SK-N-SH (cell line): ENCODE measurements around the gene PFKL. TPM values are rescaled to one million over a fixed set of nuclear protein-coding genes. Genes with fewer than 3 reads are reported as not detected.

Source experiments
- CTCF ChIA-PET: fragments of 300-600, 350-600 bp; formaldehyde crosslinking; extraction: SDS; loops from one replicate; lab custom pipeline; 2021; lab: Yijun Ruan, JAX
- POLR2A ChIA-PET: fragments of 350-600 bp; sonication (Branson Sonifier 250); formaldehyde crosslinking; extraction: SDS; loops from one replicate; lab custom pipeline; 2020; ENCODE audit warnings: antibody characterized with exemption, inconsistent platforms; lab: Yijun Ruan, JAX
- DNase-seq: peaks from one replicate; pipeline ENCODE4 v3.0.0; 2012
- H2AFZ ChIP-seq: fragments of 200-600 bp; sonication (generic); 2 replicates; pipeline ENCODE4 v1.8.1; 2016; ENCODE audit warnings: antibody characterized with exemption, mild to moderate bottlenecking, low read depth
- H3F3A ChIP-seq: fragments of 200-600 bp; sonication (generic); replicated peaks from 2 replicates; pipeline ENCODE3; 2016; ENCODE audit warnings: antibody characterized with exemption, mild to moderate bottlenecking; ENCODE audit not compliant: insufficient read depth
- H3K27ac ChIP-seq, 2 experiments: fragments of 200-500 bp in 1 of 2; fragments of 200-600 bp in 1 of 2; sonication (Bioruptor generic) in 1 of 2; sonication (generic), shearing (Covaris generic) in 1 of 2; 2 replicates each; pipeline versions ENCODE4 v1.5.1 to v1.6.1; 2014 to 2016; ENCODE audit warnings: low read depth in 2 of 2, inconsistent platforms in 1 of 2, low read length in 1 of 2, mild to moderate bottlenecking in 1 of 2, mixed read lengths in 1 of 2
- H3K27me3 ChIP-seq: fragments of 200-600 bp; sonication (generic), shearing (Covaris generic); 2 replicates; pipeline ENCODE4 v1.6.1; 2016; ENCODE audit warnings: mixed run types; ENCODE audit not compliant: insufficient read depth
- H3K36me3 ChIP-seq, 2 experiments: fragments of 200-500 bp in 1 of 2; fragments of 200-600 bp in 1 of 2; sonication (Bioruptor generic) in 1 of 2; sonication (generic) in 1 of 2; replicated peaks in 1 of 2; 2 replicates each; pipeline versions ENCODE3 to v1.5.1; 2014 to 2016; ENCODE audit warnings: low read length in 1 of 2, mild to moderate bottlenecking in 1 of 2; ENCODE audit not compliant: insufficient read depth in 2 of 2, control insufficient read depth in 1 of 2
- H3K4me1 ChIP-seq, 2 experiments: fragments of 200-500 bp in 1 of 2; fragments of 200-600 bp in 1 of 2; sonication (Bioruptor generic) in 1 of 2; sonication (generic), shearing (Covaris generic) in 1 of 2; 2 replicates each; pipeline versions ENCODE4 v1.5.1 to v1.6.1; 2014 to 2016; ENCODE audit warnings: low read depth in 1 of 2, low read length in 1 of 2, mixed run types in 1 of 2; ENCODE audit not compliant: insufficient read depth in 2 of 2, control insufficient read depth in 1 of 2
- H3K4me2 ChIP-seq: fragments of 200-600 bp; sonication (generic), shearing (Covaris generic); 2 replicates; pipeline ENCODE4 v1.6.1; 2017; ENCODE audit warnings: mixed run types
- H3K4me3 ChIP-seq, 2 experiments: fragments of 200-500 bp in 1 of 2; fragments of 200-600 bp in 1 of 2; sonication (Bioruptor generic) in 1 of 2; sonication (generic), shearing (Covaris generic) in 1 of 2; 2 replicates each; pipeline versions ENCODE4 v1.5.1 to v1.8.1; 2014 to 2016; ENCODE audit warnings: low read depth in 2 of 2, inconsistent platforms in 1 of 2, low read length in 1 of 2, mild to moderate bottlenecking in 1 of 2, mixed read lengths in 1 of 2, moderate library complexity in 1 of 2
- H3K79me2 ChIP-seq: fragments of 200-600 bp; sonication (generic); 2 replicates; pipeline ENCODE4 v1.8.1; 2017; ENCODE audit warnings: mild to moderate bottlenecking; ENCODE audit not compliant: insufficient read depth
- H3K9ac ChIP-seq: fragments of 200-600 bp; sonication (generic); 2 replicates; pipeline ENCODE4 v1.6.1; 2017; ENCODE audit warnings: mixed run types
- H3K9me2 ChIP-seq: fragments of 200-600 bp; sonication (generic); 2 replicates; pipeline ENCODE4 v1.6.1; 2017; ENCODE audit warnings: mixed run types
- H3K9me3 ChIP-seq: fragments of 200-600 bp; sonication (generic); 2 replicates; pipeline ENCODE4 v1.6.1; 2017; ENCODE audit warnings: mixed run types, mild to moderate bottlenecking, moderate library complexity
- H4K20me1 ChIP-seq: fragments of 200-600 bp; sonication (generic); 2 replicates; pipeline ENCODE4 v1.6.1; 2017; ENCODE audit warnings: mild to moderate bottlenecking, mixed run types; ENCODE audit not compliant: insufficient read depth
- CHD2 ChIP-seq: fragments of 150-350 bp; IDR thresholded peaks from 2 replicates; pipeline ENCODE4 v1.6.1; 2018; ENCODE audit warnings: low read length; ENCODE audit not compliant: partially characterized antibody
- CTCF ChIP-seq: fragments of 200-600 bp; sonication (generic); IDR thresholded peaks from 2 replicates; pipeline ENCODE4 v1.6.1; 2017; ENCODE audit warnings: antibody characterized with exemption, mild to moderate bottlenecking, moderate library complexity
- FOSL2 ChIP-seq: IDR thresholded peaks from 2 replicates; pipeline ENCODE4 v1.4.0; 2012; ENCODE audit warnings: low read depth, mild to moderate bottlenecking, moderate library complexity, borderline replicate concordance
- FOXJ3 ChIP-seq: sonication (generic); formaldehyde crosslinking; IDR thresholded peaks from 2 replicates; pipeline ENCODE4 v1.5.1; 2020; ENCODE audit warnings: mild to moderate bottlenecking, missing genetic modification reagents
- FOXM1 ChIP-seq: IDR thresholded peaks from 2 replicates; pipeline ENCODE4 v1.4.0; 2012; ENCODE audit warnings: low read depth, mild to moderate bottlenecking
- GABPA ChIP-seq: IDR thresholded peaks from 2 replicates; pipeline ENCODE4 v1.4.0; 2012; ENCODE audit warnings: low read depth, mild to moderate bottlenecking
- MEF2A ChIP-seq: IDR thresholded peaks from 2 replicates; pipeline ENCODE4 v1.4.0; 2012; ENCODE audit warnings: low read depth, borderline replicate concordance
- NRF1 ChIP-seq: IDR thresholded peaks from 2 replicates; pipeline ENCODE4 v1.6.1; 2012; ENCODE audit warnings: low read depth, mild to moderate bottlenecking, low read length
- PBX3 ChIP-seq: IDR thresholded peaks from 2 replicates; pipeline ENCODE4; 2012
- RCOR1 ChIP-seq: fragments of 150-350 bp; IDR thresholded peaks from 2 replicates; pipeline ENCODE4 v1.6.1; 2017; ENCODE audit warnings: antibody characterized with exemption, low read length
- SMC3 ChIP-seq: IDR thresholded peaks from 2 replicates; pipeline ENCODE4 v1.6.1; 2012; ENCODE audit warnings: low read depth, low read length, improper control_type of control experiment
- TEAD4 ChIP-seq: IDR thresholded peaks from 2 replicates; pipeline ENCODE4 v1.4.0; 2012; ENCODE audit warnings: mild to moderate bottlenecking, borderline replicate concordance; ENCODE audit not compliant: insufficient read depth
- YY1 ChIP-seq: IDR thresholded peaks from 2 replicates; pipeline ENCODE4 v1.4.0; 2012; ENCODE audit warnings: low read depth, mild to moderate bottlenecking
- ZBTB33 ChIP-seq: IDR thresholded peaks from 2 replicates; pipeline ENCODE4 v1.4.0; 2012; ENCODE audit warnings: low read depth, borderline replicate concordance
- WGBS: methylation state at CpG from one replicate; pipeline ENCODE4 v1.1.6; 2017; ENCODE audit warnings: low lambda C conversion rate; 5-methylcytosine and 5-hydroxymethylcytosine counted together
- polyA plus RNA-seq, 3 experiments: library from polyadenylated mRNA; depleted of rRNA; stranded (reverse); fragments of >200 nt; gene quantifications; 2 replicates each; pipeline ENCODE4 v1.2.3, GENCODE V29; 2012

Gene PFKL
- polyA plus RNA-seq, 1 of the 3 experiments (the other 2 are of a cell fraction), result 118 TPM

DNA sequence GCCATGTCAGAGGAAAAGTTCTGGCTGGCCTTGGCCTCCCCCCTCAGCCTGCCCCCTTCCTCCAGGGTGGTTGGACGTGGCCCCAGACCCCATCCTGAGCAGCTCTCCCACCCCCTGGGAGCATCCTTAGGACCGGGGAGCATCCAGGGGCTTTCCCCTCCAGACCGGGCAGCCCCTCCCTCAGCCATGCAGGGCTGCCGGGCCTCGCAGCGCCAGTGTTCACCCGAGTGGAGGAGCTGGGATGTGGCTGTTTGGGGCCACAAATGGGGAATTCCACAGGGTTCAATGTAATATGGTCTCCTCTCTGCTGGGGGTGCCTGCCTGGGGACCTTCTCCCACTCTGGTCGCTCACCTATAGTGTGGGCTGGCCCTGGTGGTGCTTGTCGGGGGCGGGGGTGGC lies 4.2 kb upstream of the PFKL start:
- no peaks in the 10 kb centered on the region for H3K9me2 ChIP-seq
- TF ChIP-seq PBX3 (no peak), FOSL2 (no peak), SMC3 (no peak), ZBTB33 (no peak), FOXJ3 (no peak), GABPA (no peak), FOXM1 (no peak), TEAD4 (no peak), RCOR1 (no peak), CTCF (no peak), NRF1 (no peak), CHD2 (no peak), YY1 (no peak), MEF2A (no peak)
- peaks cover 3 to 8% of the 10 kb centered on the region in 2 experiments; a peak in 1 of 4 replicates for H3K4me1 ChIP-seq
- no peak overlapping the region for H3K4me2 ChIP-seq
- POLR2A ChIA-PET, result no interaction called here
- no peaks in the 10 kb centered on the region for H3K27me3 ChIP-seq
- no peak overlapping the region for H3K27ac ChIP-seq
- no peak overlapping the region for H3K4me3 ChIP-seq
- no peaks in the 10 kb centered on the region for H3F3A ChIP-seq
- 56% methylated on average over 3 of the region's 10 CpGs for WGBS
- H3K9ac ChIP-seq, result no peak overlapping the region
- H3K36me3 ChIP-seq, result no peaks in the 10 kb centered on the region
- CTCF ChIA-PET, result interaction anchor here (1.0 to 2.0 kb wide), 5 partner anchors 9 to 497 kb away, joined by 3 to 11 read pairs (median 3); partner anchors contain the start of gene LRRC3
- peaks cover 5% of the 10 kb centered on the region for H3K79me2 ChIP-seq
- H4K20me1 ChIP-seq, result peaks cover under 1% of the 10 kb centered on the region
- no peak overlapping the region for H2AFZ ChIP-seq
- no peaks in the 10 kb centered on the region for H3K9me3 ChIP-seq
- no peak for DNase-seq
